HG03575 (cell line): ENCODE data around the gene PNO1.

ENCODE experiments used
- ATAC-seq: cut with Tn5 transposase; IDR thresholded peaks from one replicate; pipeline ENCODE4 v1.9.1; 2021; ENCODE audit not compliant: unreplicated experiment, insufficient number of reproducible peaks, low FRiP score; ENCODE audit errors: extremely low read depth

The PNO1 gene

GRCh38 chr2:68188831-68189230, 31.1 kb downstream of the PNO1 start:
- ATAC-seq, result no peak

- ATAC-seq, result no peak
Observed at GRCh38 chr2:68189991-68190784, 32.5 kb downstream of the PNO1 start.

GRCh38 chr2:68190991-68191731, 33.5 kb downstream of the PNO1 start:
- ATAC-seq, result no peak

DNA sequence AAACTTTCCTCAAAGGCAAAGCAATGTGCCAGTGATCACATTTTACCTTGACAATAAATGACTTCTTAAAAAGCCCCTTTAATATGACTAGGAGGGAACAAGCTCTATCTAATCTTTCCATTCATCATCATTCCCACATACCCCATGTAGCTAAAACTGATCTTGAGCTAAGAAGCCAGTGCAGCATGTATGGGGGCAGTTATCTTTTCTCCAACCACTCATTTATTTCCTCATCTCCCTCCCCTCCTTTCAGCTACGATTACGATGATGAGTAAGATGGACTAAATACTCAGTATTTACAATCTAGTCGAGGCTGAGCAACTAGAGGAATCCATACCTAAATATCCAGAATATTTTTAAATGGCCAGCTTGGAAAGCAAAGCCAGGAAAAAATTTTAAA, 35.5 kb downstream of the PNO1 start:
- ATAC-seq, result no peak

GRCh38 chr2:68193787-68194372, 36.2 kb downstream of the PNO1 start:
- no peak for ATAC-seq

DNA sequence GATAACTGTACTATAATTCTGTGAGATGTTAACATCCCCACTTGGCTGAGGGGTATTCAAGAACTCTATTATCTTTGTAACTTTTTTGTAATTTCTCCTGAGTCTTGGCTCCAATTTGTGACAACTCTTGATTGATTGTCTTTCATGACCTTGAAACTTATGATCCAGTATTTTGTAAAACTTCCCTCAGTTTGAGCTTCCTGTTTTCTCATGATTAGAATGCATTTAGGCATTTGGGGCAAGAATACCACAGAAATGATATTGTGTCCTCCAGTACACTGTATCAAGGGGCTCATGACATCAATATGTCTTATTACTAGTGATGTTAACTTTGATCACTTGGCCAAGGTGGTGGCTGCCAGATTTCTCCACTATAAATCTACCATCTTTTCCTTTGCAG, 37.4 kb downstream of the PNO1 start:
- no peak for ATAC-seq

- ATAC-seq, result no peak
Observed at GRCh38 chr2:68196120-68196716, 38.5 kb downstream of the PNO1 start.

GRCh38 chr2:68200157-68200787, 42.6 kb downstream of the PNO1 start:
- ATAC-seq, result no peak

DNA sequence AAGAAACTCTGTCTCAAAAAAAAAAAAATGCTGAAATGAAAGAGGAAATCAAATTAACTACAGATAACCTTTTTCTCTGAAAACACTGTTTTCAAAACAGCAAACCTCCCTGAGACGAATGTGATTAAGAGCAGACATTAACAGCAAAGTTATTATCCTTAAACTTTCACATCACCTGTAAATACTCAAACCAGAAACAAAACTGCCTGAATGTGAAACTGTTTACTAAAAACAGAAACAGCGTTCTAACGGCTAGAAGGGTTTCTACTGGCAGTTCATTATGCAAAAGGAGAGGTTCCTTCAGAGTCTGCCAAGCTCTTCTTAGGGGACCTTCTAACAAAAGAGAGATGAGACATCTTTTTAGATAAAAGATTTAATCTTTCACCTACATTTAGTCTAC, 45.9 kb downstream of the PNO1 start:
- ATAC-seq, result peak; percentile 90

DNA sequence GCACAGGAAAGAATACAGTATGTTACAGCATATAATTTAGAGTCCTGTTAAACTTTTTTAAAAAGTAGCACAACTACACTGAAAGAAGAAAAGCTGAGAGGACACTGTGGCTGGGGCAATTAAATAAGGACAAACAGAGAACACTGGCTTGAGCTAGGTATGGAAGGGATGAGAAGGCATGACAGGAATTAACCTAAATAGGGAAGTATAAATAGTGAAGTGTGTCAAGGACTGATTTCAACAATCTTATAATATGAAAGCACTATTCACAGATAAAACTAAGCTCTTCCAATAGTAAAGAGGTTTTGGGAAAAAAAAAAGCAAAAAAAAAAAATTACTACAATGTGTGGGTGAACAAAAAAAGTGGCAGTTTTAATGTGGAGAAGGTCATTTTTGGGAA, 49.1 kb downstream of the PNO1 start:
- no peak for ATAC-seq

GRCh38 chr2:68214381-68214780, 56.7 kb downstream of the PNO1 start:
- ATAC-seq, result peak; percentile 48

DNA sequence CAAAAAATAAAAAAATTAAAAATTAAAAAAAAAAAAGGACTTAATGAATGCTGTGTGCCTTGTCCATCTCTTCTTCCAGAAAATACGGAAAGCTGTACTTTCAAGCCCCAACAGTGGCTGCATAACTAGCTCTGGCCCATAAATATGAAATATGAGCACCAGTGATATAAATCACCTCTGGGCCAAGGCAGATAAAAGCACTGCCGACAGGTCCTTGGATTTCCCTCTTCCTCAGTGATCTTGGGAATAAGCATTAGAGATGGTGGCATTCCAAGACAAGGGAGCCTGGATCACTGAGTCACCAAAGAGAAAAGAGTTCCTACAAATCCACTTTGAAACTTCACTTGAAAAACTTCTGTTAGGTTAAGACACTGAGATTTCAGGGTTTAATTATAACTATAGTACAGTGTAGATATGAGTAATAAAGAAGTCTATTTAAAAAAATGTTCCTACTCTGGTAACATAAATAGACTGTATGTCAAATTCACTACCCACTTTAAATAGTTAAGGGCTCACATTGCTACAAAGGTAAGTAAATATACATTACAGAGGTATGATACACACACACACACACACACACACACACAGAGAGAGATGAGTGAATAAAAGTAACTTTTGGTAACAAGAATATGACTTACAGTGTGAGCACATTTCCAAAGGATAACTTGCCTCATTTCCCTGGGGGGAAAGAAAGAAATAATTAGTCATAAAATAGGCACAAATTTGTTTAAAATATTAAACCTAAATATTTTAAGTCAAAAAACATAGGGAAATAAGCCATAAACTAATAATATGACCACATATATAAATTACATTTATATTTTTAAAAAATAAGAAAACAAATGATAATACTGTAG, 59.0 kb downstream of the PNO1 start:
- no peak for ATAC-seq

DNA sequence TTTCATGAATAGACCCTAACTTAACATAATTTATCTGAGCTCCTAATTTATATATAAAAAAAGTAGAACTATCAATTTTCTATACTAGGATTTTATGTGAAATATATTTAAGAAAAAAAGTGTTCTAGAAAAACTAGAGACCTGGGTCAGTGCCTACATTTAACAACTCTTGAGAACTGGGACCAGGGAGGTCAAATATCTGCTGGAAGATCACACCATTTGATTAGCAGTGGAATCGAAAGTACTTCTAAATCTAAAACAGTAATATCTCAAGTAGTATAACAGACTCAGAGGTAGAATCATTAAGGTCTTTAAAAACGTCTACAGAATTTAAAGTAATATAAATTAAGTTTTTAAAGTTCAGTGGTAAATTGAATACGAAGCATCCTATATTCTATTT, 60.0 kb downstream of the PNO1 start:
- no peak for ATAC-seq

DNA sequence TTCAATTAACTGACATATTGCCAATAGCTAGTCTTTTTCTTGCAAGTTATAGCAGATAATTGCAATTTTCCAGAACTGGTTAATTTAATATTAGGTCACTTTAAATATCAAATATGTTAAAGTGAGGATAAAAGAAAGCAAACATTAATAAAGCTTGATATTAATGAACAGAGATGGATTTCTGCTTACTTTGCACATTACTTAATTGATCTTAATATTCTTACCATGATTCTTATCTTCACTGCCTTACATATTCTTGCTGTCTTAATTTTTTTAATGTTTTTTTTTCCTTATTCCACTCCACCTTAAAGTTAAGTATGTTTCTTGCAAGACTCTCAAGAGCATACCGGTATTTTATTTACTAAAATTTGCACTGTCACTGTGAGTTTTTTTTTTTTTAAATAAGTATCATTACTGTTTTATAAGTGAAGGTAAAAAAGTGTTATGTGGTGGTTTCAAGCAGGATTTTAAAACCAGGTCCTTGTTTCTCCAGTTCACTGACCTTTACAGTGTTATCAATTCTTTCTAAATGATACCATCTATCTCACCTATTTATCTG, 60.7 kb downstream of the PNO1 start:
- no peak for ATAC-seq

DNA sequence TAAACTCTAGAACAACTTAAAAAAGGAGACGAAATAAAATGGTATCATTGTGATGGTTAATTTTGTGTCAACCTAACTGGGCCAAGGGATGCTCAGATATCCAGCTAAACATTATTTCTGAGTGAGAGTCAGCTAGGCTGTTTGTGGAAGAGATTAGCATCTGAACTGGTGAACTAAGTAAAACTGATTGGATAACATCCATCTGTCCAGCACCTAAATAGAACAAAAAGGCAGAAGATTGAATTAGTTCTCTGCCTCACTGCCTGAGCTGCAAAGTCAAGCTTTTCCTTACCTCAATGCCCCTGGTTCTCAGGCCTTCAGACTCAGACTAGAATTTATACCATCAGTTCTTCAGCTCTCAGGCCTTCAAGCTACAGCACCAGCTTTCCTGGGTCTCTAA, 64.6 kb downstream of the PNO1 start:
- ATAC-seq, result no peak

DNA sequence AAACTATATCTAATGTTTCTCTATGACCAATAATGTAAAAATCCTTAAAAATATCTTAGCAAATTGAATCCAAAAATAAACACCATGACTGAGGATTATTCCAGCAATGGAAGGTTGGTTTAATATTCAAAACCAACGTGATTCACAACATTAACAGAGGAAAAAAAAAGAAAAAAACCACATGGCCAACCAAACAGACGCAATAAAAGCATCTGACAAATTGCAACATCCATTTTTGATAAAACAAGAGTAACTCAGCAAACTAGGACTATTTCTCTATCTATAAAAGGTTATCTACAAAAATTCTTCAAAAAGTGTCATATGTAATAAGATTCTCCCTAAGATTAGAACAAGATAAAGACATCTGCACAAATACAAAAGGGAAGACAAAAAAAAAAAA, 65.7 kb downstream of the PNO1 start:
- no peak for ATAC-seq

- ATAC-seq, result peak; percentile 49
Observed at GRCh38 chr2:68225119-68225632, 67.5 kb downstream of the PNO1 start.
